ENCODE data around the gene CLEC9A. TPM values are rescaled to one million over a fixed set of nuclear protein-coding genes. Genes with fewer than 3 reads are reported as not detected.

The CLEC9A gene
- total and polyA plus RNA-seq, 9 of the 15 experiments (the other 6 are each of a cell fraction or from before 2014, with no cell fraction given): not detected

GRCh38 chr12:10069976-10070375 is 39.5 kb downstream of the CLEC9A start:
- intact Hi-C loops (cut with micrococcal nuclease): no loop called here
- H3K9me3 ChIP-seq (replicated peaks; ENCODE audit: control insufficient read depth, insufficient read depth, low read depth, low read length): no peaks in the 10 kb centered on the region
- no peaks in the 10 kb centered on the region for H3K79me2 ChIP-seq (ENCODE audit: control insufficient read depth, insufficient read depth, low read length)
- no peak overlapping the region for H3K4me2 ChIP-seq (ENCODE audit: insufficient read depth, low read length)
- ChIA-PET POLR2A (no interaction called here), CTCF (ENCODE audit: low intra/inter-chr PET ratio) (no interaction called here)
- DNase-seq (ENCODE audit: extremely low read depth in 1 of 4, low spot score in 3 of 4): no peak
- no peaks in the 10 kb centered on the region for H3K36me3 ChIP-seq (ENCODE audit: control insufficient read depth, insufficient read depth, low read length)
- no peaks in the 10 kb centered on the region; a peak in 2 of 5 replicates for H3K27me3 ChIP-seq (ENCODE audit: control insufficient read depth in 2 of 2, insufficient read depth in 2 of 2, low read length in 2 of 2)
- no peak overlapping the region for H2AFZ ChIP-seq (ENCODE audit: low read depth, low read length)
- FAIRE-seq: no peak
- no peak overlapping the region for H3K9ac ChIP-seq (ENCODE audit: insufficient read depth in 1 of 2, low read depth in 2 of 2, low read length in 2 of 2)
- H3K4me3 ChIP-seq: no peak overlapping the region
- in situ Hi-C loops (cut with MboI): no loop called here
- no peaks in the 10 kb centered on the region for H4K20me1 ChIP-seq (replicated peaks; ENCODE audit: control insufficient read depth, insufficient read depth, low read length)
- no peak overlapping the region for H3K27ac ChIP-seq (ENCODE audit: extremely low read depth, low read depth, low read length)
- ATAC-seq: no peak
- WGBS (ENCODE audit: insufficient coverage, low coverage, missing lambda C conversion rate): 0% methylated on average over 3 of the region's 3 CpGs
- no TSS peak for BruUV-seq (replicated peaks)
- no peaks in the 10 kb centered on the region for H3K9me1 ChIP-seq (ENCODE audit: control insufficient read depth, insufficient read depth, low read length)
- no peaks in the 10 kb centered on the region for H3K4me1 ChIP-seq (replicated peaks in 1 of 2; ENCODE audit: control insufficient read depth in 2 of 2, insufficient read depth in 2 of 2, low read length in 2 of 2)
- no peak for TF ChIP-seq ZNF518B (CRISPR knock-in tag; IDR thresholded peaks at IDR 0.05)
- no peak for TF ChIP-seq MCM5 (IDR thresholded peaks at IDR 0.05; ENCODE audit: low read depth)
- TF ChIP-seq ZKSCAN8 (CRISPR knock-in tag; IDR thresholded peaks at IDR 0.05): no peak
- TF ChIP-seq CHD7 (IDR thresholded peaks at IDR 0.05; ENCODE audit: low read depth, low read length): no peak
- TF ChIP-seq ZFP1 (CRISPR knock-in tag; IDR thresholded peaks at IDR 0.05): no peak
- TF ChIP-seq NONO (IDR thresholded peaks at IDR 0.05; ENCODE audit: low read depth in 2 of 2, low read length in 1 of 2): no peak
